HEK293T (cell line): ENCODE data around the gene MBNL2.

Experiments
- FOXA1 ChIP-seq: fragments of 450-650 bp; IDR thresholded peaks from 2 replicates; pipeline ENCODE4 v1.6.1; 2016; ENCODE audit warnings: mild to moderate bottlenecking
- FOXK2 ChIP-seq: fragments of 450-650 bp; IDR thresholded peaks from 2 replicates; pipeline ENCODE4 v1.6.1; 2016; ENCODE audit warnings: mild to moderate bottlenecking

GRCh38 chr13:97338571-97338970 lies 116.4 kb downstream of the MBNL2 start:
- TF ChIP-seq FOXK2 (no peak), FOXA1 (no peak)
